Activated gamma-delta T cell treated with anti-CD3 and anti-CD28 coated beads, Interleukin-2, amount 50 U/mL, for 16 hours (primary cell): ENCODE results near the gene TRIM56.

ENCODE experiments used
- DNase-seq: peaks from one replicate; pipeline ENCODE4 v3.0.0-alpha.2; 2020; ENCODE audit warnings: low read depth

Gene TRIM56

DNA sequence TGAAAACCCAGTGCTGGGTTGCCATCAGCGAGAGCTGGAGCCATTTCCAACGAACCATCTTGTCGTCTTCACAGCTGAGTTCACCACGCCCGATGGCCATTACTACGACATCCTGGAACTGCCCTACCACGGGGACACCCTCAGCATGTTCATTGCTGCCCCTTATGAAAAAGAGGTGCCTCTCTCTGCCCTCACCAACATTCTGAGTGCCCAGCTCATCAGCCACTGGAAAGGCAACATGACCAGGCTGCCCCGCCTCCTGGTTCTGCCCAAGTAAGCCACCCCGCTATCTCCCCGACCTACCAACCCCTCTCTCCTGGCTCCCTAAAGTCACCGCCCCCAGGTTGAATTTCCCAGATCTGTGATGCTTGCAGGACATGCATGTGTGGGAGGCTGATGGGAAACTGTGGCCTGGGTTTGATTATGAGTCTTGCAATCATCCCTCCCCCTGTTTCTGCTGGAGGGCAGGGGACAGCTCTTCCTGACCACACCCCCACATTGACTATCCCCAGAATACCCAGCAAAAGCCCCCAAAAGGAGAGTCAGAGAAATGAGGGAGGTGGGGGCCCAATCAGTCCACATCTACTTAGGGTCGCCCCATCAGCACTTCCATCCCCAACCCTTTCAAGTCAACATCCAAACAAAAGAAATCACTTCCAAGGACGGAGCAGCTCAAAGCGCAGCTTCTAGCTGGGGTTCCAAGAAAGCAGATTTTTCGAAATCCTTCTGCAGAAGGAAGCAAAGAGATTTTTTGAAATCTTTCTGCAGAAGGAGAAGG, 48.5 kb downstream of the TRIM56 start:
- DNase-seq: no peak

DNA sequence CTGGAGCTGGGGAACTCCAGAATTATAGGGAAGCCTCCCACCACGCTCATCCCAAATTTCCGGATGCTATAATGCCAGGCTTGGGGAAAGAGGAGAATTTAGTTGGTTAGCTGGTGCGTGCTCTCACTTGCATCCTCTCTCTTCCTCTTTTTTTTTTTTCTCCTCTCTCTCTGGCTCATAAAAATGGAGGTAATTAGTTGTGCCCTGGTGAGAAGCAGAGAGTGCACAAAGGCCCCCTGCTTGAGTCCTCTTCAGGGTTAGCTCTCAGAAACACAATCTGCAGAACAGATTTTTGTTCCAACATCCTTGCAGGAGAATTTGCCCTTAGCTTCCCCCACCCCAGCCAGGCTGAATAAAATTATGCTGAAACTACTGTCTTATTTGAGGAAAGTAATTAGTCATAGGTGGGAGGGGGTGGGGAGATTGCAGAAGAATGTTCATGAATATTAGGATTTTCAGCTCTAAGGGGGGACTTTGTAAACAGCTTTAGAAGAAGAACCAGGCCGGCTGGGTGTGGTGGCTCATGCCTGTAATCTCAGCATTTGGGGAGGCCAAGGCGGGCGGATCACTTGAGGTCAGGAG, 49.2 kb downstream of the TRIM56 start:
- no peak for DNase-seq

DNA sequence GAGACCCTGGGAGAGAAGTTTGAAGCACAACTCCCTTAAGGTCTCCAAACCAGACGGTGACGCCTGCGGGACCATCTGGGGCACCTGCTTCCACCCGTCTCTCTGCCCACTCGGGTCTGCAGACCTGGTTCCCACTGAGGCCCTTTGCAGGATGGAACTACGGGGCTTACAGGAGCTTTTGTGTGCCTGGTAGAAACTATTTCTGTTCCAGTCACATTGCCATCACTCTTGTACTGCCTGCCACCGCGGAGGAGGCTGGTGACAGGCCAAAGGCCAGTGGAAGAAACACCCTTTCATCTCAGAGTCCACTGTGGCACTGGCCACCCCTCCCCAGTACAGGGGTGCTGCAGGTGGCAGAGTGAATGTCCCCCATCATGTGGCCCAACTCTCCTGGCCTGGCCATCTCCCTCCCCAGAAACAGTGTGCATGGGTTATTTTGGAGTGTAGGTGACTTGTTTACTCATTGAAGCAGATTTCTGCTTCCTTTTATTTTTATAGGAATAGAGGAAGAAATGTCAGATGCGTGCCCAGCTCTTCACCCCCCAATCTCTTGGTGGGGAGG, 52.5 kb downstream of the TRIM56 start:
- DNase-seq: no peak

DNA sequence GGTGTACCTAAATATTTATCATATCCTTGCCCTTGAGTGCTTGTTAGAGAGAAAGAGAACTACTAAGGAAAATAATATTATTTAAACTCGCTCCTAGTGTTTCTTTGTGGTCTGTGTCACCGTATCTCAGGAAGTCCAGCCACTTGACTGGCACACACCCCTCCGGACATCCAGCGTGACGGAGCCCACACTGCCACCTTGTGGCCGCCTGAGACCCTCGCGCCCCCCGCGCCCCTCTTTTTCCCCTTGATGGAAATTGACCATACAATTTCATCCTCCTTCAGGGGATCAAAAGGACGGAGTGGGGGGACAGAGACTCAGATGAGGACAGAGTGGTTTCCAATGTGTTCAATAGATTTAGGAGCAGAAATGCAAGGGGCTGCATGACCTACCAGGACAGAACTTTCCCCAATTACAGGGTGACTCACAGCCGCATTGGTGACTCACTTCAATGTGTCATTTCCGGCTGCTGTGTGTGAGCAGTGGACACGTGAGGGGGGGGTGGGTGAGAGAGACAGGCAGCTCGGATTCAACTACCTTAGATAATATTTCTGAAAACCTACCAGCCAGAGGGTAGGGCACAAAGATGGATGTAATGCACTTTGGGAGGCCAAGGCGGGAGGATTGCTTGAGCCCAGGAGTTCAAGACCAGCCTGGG, 53.1 kb downstream of the TRIM56 start:
- peak; percentile 82 for DNase-seq

DNA sequence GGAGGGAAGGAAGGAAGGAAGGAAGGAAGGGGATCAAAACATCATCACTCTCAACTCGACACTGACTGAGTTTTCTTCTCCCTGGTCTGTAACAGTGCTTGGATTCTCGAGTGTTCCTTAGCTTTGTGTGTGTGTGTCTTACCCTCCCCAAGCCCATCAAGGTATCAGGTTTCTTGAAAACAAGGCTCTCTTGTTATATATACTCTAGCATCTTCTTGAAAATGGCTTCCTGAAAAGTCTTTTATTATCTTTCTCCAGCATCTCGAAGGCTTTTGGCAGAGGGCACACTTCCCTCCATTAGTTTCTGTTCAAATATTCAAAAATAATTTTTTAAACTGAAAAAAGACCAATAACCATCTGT, 55.0 kb downstream of the TRIM56 start:
- DNase-seq: no peak

DNA sequence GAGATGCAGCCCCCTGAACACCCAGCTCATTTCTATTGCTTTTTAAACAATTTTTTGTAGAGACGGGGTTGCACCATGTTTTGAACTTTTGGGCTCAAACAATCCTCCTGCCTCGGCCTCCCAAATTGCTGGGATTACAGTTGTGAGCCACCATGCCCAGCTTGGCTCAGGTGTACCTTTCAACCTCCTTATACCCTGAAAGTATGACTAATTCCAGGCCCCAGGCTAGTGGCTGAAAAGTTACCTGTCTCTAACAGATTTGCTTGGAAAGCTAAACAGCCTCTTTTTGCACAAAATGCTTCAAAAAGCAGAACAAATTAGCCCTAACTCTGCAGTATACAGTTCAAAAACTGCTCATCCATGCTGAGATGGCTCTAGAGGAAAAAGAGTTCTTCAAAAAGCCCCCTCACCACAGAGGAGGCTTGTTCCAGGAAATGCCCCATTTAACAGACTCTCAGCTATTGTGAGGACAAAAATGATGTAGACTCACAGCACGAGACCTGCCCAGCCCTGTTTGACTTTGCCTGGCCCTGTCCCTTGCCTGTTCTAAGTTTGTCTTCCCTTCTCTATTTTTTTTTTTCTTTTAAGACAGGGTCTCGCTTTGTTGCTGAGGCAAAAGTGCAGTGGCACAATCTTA, 55.6 kb downstream of the TRIM56 start:
- no peak for DNase-seq
